GM19099 (cell line): ENCODE results near the gene PRM1.

ENCODE experiments used
- POLR2A ChIP-seq: IDR thresholded peaks from 3 replicates; pipeline ENCODE4 v1.6.1; 2011; ENCODE audit warnings: low read depth; ENCODE audit not compliant: insufficient read length; ENCODE audit errors: extremely low read depth

Gene PRM1

GRCh38 chr16:11256661-11257130, 24.4 kb downstream of the PRM1 start:
- no peak for TF ChIP-seq POLR2A

- TF ChIP-seq POLR2A: peak; percentile 99
Observed at GRCh38 chr16:11255737-11256660, 25.1 kb downstream of the PRM1 start, which contains the start of gene SOCS1. Gene SOCS1 (minus strand): TSS chr16:11256204. CDS start chr16:11255478, 726 bp downstream.

- peak; percentile 45 for TF ChIP-seq POLR2A
Observed at GRCh38 chr16:11254913-11255736, 26.0 kb downstream of the PRM1 start.

- TF ChIP-seq POLR2A: peak; percentile 8
Observed at GRCh38 chr16:11253995-11254912, 26.9 kb downstream of the PRM1 start.

GRCh38 chr16:11253009-11253994, 27.8 kb downstream of the PRM1 start:
- no peak for TF ChIP-seq POLR2A

- no peak for TF ChIP-seq POLR2A
Observed at GRCh38 chr16:11252482-11252931, 28.6 kb downstream of the PRM1 start.

- TF ChIP-seq POLR2A: peak; percentile 50
Observed at GRCh38 chr16:11251525-11252481, 29.3 kb downstream of the PRM1 start.

- peak; percentile 43 for TF ChIP-seq POLR2A
Observed at GRCh38 chr16:11250786-11251524, 30.2 kb downstream of the PRM1 start.

GRCh38 chr16:11250091-11250785, 30.9 kb downstream of the PRM1 start:
- peak; percentile 35 for TF ChIP-seq POLR2A

GRCh38 chr16:11249233-11250061, 31.7 kb downstream of the PRM1 start:
- TF ChIP-seq POLR2A: no peak

GRCh38 chr16:11248133-11248532, 33.0 kb downstream of the PRM1 start:
- TF ChIP-seq POLR2A: no peak
